Type B pancreatic cell (in vitro differentiated cells): ENCODE measurements around the gene DHTKD1. TPM values are rescaled to one million over a fixed set of nuclear protein-coding genes. Genes with fewer than 3 reads are reported as not detected.

Experiments
- DNase-seq: peaks from one replicate; pipeline ENCODE4 v3.0.0; 2021; ENCODE audit warnings: mixed read lengths; ENCODE audit not compliant: unreplicated experiment; ENCODE audit errors: extremely low spot score
- H3K27ac Mint-ChIP-seq: 2 replicates; pipeline ENCODE4 v1.8.0; 2021; ENCODE audit warnings: mild to moderate bottlenecking, mixed read lengths
- H3K27me3 Mint-ChIP-seq: 2 replicates; pipeline ENCODE4 v1.8.0; 2021; ENCODE audit warnings: mixed read lengths
- H3K36me3 Mint-ChIP-seq: 2 replicates; pipeline ENCODE4 v1.8.0; 2021; ENCODE audit warnings: mixed read lengths
- H3K4me1 Mint-ChIP-seq: one replicate; pipeline ENCODE4 v1.8.0; 2021; ENCODE audit warnings: mixed read lengths; ENCODE audit not compliant: unreplicated experiment
- H3K4me3 Mint-ChIP-seq: 2 replicates; pipeline ENCODE4 v1.8.0; 2021; ENCODE audit warnings: mild to moderate bottlenecking, mixed read lengths
- H3K9me3 Mint-ChIP-seq: 2 replicates; pipeline ENCODE4 v1.8.0; 2021; ENCODE audit warnings: mixed read lengths
- total RNA-seq: library from RNA; stranded (reverse); gene quantifications from 2 replicates; pipeline ENCODE4 v1.2.1, GENCODE V29; 2021; ENCODE audit warnings: low replicate concordance
- TF ChIP-seq, protein P1 (sequence below): fragments of 200-600 bp; sonication (generic); conservative IDR thresholded peaks from 2 replicates; pipeline ENCODE4 v1.5.0; 2021; ENCODE audit warnings: antibody characterized with exemption, mild to moderate bottlenecking

The DHTKD1 gene
- total RNA-seq, 1 donor from 2014 or later = 44.8 TPM

DNA sequence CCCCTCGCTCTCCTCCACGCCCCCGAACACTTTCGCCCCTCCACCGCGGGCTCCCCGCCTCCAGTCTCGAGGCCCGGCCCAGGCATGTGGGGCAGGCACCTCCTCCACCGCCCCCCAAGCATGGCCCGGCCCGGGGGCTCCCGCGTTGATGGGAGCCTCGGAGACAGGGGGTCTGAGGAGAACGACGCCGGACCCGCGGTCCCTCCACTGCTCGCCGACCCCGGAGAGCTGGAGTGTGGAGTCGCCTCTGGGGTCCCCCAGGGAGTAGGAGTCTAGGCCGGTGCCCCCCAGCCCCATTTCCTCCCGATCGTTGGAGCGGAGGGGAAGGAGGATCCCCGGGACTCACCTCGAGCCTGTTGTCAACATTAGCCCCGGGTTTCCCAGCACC lies 26.4 kb upstream of the DHTKD1 start:
- TF ChIP-seq, protein P1, sequence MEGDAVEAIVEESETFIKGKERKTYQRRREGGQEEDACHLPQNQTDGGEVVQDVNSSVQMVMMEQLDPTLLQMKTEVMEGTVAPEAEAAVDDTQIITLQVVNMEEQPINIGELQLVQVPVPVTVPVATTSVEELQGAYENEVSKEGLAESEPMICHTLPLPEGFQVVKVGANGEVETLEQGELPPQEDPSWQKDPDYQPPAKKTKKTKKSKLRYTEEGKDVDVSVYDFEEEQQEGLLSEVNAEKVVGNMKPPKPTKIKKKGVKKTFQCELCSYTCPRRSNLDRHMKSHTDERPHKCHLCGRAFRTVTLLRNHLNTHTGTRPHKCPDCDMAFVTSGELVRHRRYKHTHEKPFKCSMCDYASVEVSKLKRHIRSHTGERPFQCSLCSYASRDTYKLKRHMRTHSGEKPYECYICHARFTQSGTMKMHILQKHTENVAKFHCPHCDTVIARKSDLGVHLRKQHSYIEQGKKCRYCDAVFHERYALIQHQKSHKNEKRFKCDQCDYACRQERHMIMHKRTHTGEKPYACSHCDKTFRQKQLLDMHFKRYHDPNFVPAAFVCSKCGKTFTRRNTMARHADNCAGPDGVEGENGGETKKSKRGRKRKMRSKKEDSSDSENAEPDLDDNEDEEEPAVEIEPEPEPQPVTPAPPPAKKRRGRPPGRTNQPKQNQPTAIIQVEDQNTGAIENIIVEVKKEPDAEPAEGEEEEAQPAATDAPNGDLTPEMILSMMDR = no peak
- peaks cover 24% of the 10 kb centered on the region for H3K4me1 Mint-ChIP-seq
- peaks cover 8% of the 10 kb centered on the region for H3K27me3 Mint-ChIP-seq
- peak; percentile 76 for DNase-seq
- peak overlapping the region; percentile 100 for H3K27ac Mint-ChIP-seq
- peaks cover 5% of the 10 kb centered on the region for H3K36me3 Mint-ChIP-seq
- H3K9me3 Mint-ChIP-seq = peaks cover 6% of the 10 kb centered on the region
- H3K4me3 Mint-ChIP-seq = peak overlapping the region; percentile 98

DNA sequence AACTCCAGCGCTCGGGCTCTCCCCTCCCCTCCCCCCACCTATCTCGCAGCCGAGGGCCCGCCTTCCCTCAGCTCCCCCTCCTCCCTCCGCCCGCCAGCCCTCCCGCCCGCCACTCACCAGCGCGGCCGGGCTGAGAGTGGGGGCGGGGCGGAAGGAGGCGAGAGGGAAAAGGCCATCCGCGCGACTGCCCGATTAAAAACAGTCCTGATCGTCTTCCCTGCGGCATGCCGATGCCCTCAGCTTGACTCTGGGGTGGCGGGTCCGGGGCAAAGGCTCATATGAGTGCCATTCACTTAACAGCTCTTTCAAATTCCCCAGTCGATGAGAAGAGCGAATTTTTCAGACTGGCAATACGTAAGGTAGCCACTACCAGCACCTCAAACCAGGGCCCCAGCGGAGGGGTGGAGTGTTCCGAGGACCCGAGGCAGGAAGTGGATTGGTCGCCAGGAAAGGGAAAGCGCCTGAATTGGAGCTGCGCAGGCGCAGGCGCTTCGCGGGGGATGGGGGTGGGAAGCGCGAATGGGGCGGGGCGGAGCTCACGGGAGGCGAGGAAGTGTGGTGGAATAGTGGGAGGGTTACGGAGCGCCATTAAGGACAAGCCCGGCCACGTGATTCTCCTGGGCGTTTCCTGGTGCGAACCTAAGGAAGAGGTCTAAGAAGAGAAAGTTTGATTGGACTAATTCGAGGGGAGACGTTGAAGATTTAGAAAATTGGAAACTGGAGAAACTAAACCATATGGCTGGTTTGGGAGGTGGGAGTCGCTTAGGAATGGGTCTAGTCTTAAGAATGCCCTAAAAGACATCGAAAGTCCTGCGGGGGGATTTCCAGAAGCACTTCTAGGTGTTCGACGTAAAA lies 25.7 kb upstream of the DHTKD1 start, which contains the start of gene UPF2:
Gene UPF2 (minus strand): TSS at position 13 of the 855 bp plus-strand sequence. CDS start 7,386 bp downstream, outside the sequence.
- Mint-ChIP-seq H3K4me3 (peak within 1 kb of the TSS; percentile 98), H3K36me3 (peaks cover 5% of the 10 kb centered on the region), H3K27me3 (peaks cover 12% of the 10 kb centered on the region), H3K27ac (peak within 1 kb of the TSS; percentile 100), H3K9me3 (peaks cover 6% of the 10 kb centered on the region), H3K4me1 (peaks cover 24% of the 10 kb centered on the region)
- DNase-seq = peak; percentile 98
- TF ChIP-seq, protein P1 = no peak

DNA sequence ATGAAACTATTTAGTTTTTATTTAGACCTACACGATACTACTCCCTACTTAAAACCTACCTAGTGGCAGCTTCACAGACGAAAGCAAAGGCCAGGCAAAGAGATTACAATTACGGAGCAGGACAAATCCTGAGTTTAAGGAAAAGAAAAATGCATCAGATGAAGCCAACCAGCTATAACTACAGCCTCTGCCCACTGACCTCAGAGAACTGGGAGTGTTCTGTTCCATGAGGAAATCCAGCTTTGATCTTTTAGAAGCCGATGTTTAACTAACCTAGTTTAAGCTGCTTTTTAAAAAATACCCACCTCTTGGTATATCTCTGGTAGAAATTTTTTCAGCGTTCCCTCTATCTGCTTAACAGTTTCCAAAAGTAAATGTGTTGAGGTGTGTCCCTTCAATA lies 23.2 kb upstream of the DHTKD1 start:
- H3K36me3 Mint-ChIP-seq = peaks cover 5% of the 10 kb centered on the region
- peaks cover 12% of the 10 kb centered on the region for H3K27me3 Mint-ChIP-seq
- TF ChIP-seq, protein P1 = no peak
- H3K27ac Mint-ChIP-seq = peak overlapping the region; percentile 39
- peak overlapping the region; percentile 23 for H3K4me3 Mint-ChIP-seq
- H3K4me1 Mint-ChIP-seq = peaks cover 20% of the 10 kb centered on the region
- no peak for DNase-seq
- H3K9me3 Mint-ChIP-seq = peaks cover 6% of the 10 kb centered on the region

DNA sequence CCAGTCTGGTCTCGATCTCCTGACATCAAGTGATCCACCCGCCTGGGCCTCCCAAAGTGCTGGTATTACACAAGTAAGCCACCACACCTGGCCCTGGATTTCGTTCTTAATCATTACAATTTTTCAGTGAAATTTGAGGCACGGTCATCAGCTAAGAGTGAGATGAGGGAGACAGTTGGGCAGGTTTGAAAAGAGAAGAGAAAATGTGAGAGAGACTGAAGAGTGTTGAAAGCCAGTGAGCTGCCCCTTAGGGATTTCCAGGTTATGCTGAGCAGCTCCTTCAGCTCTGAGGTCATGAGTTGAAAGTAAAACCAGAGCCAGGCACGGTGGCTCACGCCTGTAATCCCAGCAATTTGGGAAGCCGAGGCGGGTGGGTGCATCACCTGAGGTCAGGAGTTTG lies 20.2 kb upstream of the DHTKD1 start:
- DNase-seq = no peak
- TF ChIP-seq, protein P1 = no peak
- Mint-ChIP-seq H3K27ac (no peak overlapping the region), H3K9me3 (no peaks in the 10 kb centered on the region), H3K36me3 (no peaks in the 10 kb centered on the region), H3K4me3 (no peak overlapping the region), H3K27me3 (peaks cover 7% of the 10 kb centered on the region), H3K4me1 (no peaks in the 10 kb centered on the region)

DNA sequence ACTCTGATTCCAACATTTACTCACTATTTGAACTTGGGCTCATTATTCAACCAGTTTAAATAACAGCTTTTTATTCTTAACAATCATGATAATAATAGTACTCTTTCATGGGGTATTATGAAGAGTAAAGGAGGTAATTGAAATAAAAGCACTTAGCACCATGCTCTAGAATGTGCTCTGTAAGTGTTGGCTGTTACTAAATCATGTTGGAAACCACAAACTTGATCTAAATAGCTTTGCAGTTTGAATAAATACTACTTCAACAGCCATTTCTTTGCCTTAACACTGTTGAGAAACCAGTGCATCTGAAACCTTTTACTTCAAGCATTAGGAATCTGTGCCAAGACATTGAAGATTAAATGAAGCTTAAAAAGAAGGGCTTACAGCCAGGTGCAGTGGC lies 18.2 kb upstream of the DHTKD1 start:
- Mint-ChIP-seq H3K4me3 (no peak overlapping the region), H3K4me1 (no peaks in the 10 kb centered on the region), H3K27ac (no peak overlapping the region), H3K36me3 (no peaks in the 10 kb centered on the region), H3K27me3 (peaks cover 7% of the 10 kb centered on the region), H3K9me3 (no peaks in the 10 kb centered on the region)
- no peak for DNase-seq
- TF ChIP-seq, protein P1 = no peak
